Nephron progenitor cell (in vitro differentiated cells): ENCODE measurements around the gene COL4A2.

Experiments
- DNase-seq: peaks from one replicate; pipeline ENCODE4 v3.0.0; 2021
- H3K27ac Mint-ChIP-seq: 2 replicates; pipeline ENCODE4 v1.8.0; 2021; ENCODE audit warnings: mild to moderate bottlenecking, moderate library complexity, mixed read lengths
- H3K27me3 Mint-ChIP-seq: 2 replicates; pipeline ENCODE4 v1.8.0; 2021; ENCODE audit warnings: mild to moderate bottlenecking, low read depth, mixed read lengths; ENCODE audit not compliant: poor library complexity
- H3K36me3 Mint-ChIP-seq: 2 replicates; pipeline ENCODE4 v1.8.0; 2021; ENCODE audit warnings: low read depth, mixed read lengths
- H3K4me1 Mint-ChIP-seq: 2 replicates; pipeline ENCODE4 v1.8.0; 2021; ENCODE audit warnings: mixed read lengths
- H3K4me3 Mint-ChIP-seq: 2 replicates; pipeline ENCODE4 v1.8.0; 2021; ENCODE audit warnings: mild to moderate bottlenecking, moderate library complexity, mixed read lengths
- H3K9me3 Mint-ChIP-seq: 2 replicates; pipeline ENCODE4 v1.8.0; 2021; ENCODE audit warnings: mild to moderate bottlenecking, moderate library complexity, mixed read lengths
- CTCF ChIP-seq: fragments of 200-600 bp; sonication (generic); IDR thresholded peaks from 2 replicates; pipeline ENCODE4 v1.5.0; 2021; ENCODE audit warnings: antibody characterized with exemption

The COL4A2 gene

GRCh38 chr13:110520431-110521295, 213.6 kb downstream of the COL4A2 start:
- Mint-ChIP-seq H3K27ac (peak overlapping the region; percentile 80), H3K4me1 (peaks cover 33% of the 10 kb centered on the region), H3K27me3 (peaks cover 14% of the 10 kb centered on the region), H3K9me3 (no peaks in the 10 kb centered on the region), H3K4me3 (no peak overlapping the region), H3K36me3 (no peaks in the 10 kb centered on the region)
- no peak for TF ChIP-seq CTCF
- no peak for DNase-seq

GRCh38 chr13:110521296-110521680, 214.2 kb downstream of the COL4A2 start:
- Mint-ChIP-seq H3K36me3 (no peaks in the 10 kb centered on the region), H3K27me3 (peaks cover 8% of the 10 kb centered on the region), H3K4me3 (no peak overlapping the region), H3K27ac (peak overlapping the region; percentile 80), H3K4me1 (peaks cover 33% of the 10 kb centered on the region), H3K9me3 (no peaks in the 10 kb centered on the region)
- DNase-seq: no peak
- no peak for TF ChIP-seq CTCF

- no peak overlapping the region for H3K4me3 Mint-ChIP-seq
- peaks cover 33% of the 10 kb centered on the region for H3K4me1 Mint-ChIP-seq
- DNase-seq: no peak
- TF ChIP-seq CTCF: no peak
- H3K27ac Mint-ChIP-seq: no peak overlapping the region
- peaks cover 6% of the 10 kb centered on the region for H3K27me3 Mint-ChIP-seq
- no peaks in the 10 kb centered on the region for H3K36me3 Mint-ChIP-seq
- H3K9me3 Mint-ChIP-seq: no peaks in the 10 kb centered on the region
Observed at GRCh38 chr13:110521946-110522345, 214.9 kb downstream of the COL4A2 start.

GRCh38 chr13:110522721-110523120, 215.6 kb downstream of the COL4A2 start:
- H3K9me3 Mint-ChIP-seq: no peaks in the 10 kb centered on the region
- peaks cover 10% of the 10 kb centered on the region for H3K27me3 Mint-ChIP-seq
- no peaks in the 10 kb centered on the region for H3K36me3 Mint-ChIP-seq
- no peak overlapping the region for H3K27ac Mint-ChIP-seq
- peaks cover 37% of the 10 kb centered on the region for H3K4me1 Mint-ChIP-seq
- no peak for TF ChIP-seq CTCF
- H3K4me3 Mint-ChIP-seq: no peak overlapping the region
- DNase-seq: no peak

GRCh38 chr13:110523180-110523579, 216.1 kb downstream of the COL4A2 start:
- DNase-seq: no peak

More at GRCh38 chr13:110523180-110523579, 216.1 kb downstream of the COL4A2 start:
- Mint-ChIP-seq H3K27ac (no peak overlapping the region), H3K4me3 (no peak overlapping the region), H3K36me3 (no peaks in the 10 kb centered on the region), H3K4me1 (peaks cover 40% of the 10 kb centered on the region), H3K27me3 (peaks cover 13% of the 10 kb centered on the region), H3K9me3 (no peaks in the 10 kb centered on the region)
- TF ChIP-seq CTCF: no peak
